Astrocyte (in vitro differentiated cells and primary cell): ENCODE results near the gene CEACAM16. TPM values are rescaled to one million over a fixed set of nuclear protein-coding genes. Genes with fewer than 3 reads are reported as not detected.
A peak's percentile ranks its signal among the peaks of the same experiment; 100 is the strongest.

Experiments used
- DNase-seq: peaks from one replicate; pipeline ENCODE4 v3.0.0-alpha.2; 2010; ENCODE audit warnings: low read depth
- FAIRE-seq: peaks from 2 replicates; lab custom pipeline; 2011; peaks lifted over from hg19 to GRCh38; lab: Jason Lieb, UNC
- H2AFZ ChIP-seq: 2 replicates; pipeline ENCODE4 v1.6.0; 2012; ENCODE audit warnings: low read depth, low read length, inconsistent platforms
- H3K27ac ChIP-seq: 2 replicates; pipeline ENCODE4 v1.5.1; 2011; ENCODE audit warnings: low read depth, low read length, inconsistent platforms
- H3K27me3 ChIP-seq: 2 replicates; pipeline ENCODE4 v1.6.0; 2011; ENCODE audit warnings: low read length, inconsistent platforms; ENCODE audit not compliant: insufficient read depth
- H3K36me3 ChIP-seq: 2 replicates; pipeline ENCODE4 v1.5.1; 2011; ENCODE audit warnings: low read length, inconsistent platforms; ENCODE audit not compliant: insufficient read depth
- H3K4me1 ChIP-seq: 2 replicates; pipeline ENCODE4 v1.5.1; 2011; ENCODE audit warnings: low read length, inconsistent platforms; ENCODE audit not compliant: insufficient read depth
- H3K4me2 ChIP-seq: 2 replicates; pipeline ENCODE4 v1.6.0; 2012; ENCODE audit warnings: low read length, inconsistent platforms
- H3K4me3 ChIP-seq: 2 replicates; pipeline ENCODE4 v1.5.1; 2011; ENCODE audit warnings: low read depth, mild to moderate bottlenecking, low read length, inconsistent platforms; ENCODE audit not compliant: insufficient read depth
- H3K79me2 ChIP-seq: 2 replicates; pipeline ENCODE4 v1.6.0; 2012; ENCODE audit warnings: mild to moderate bottlenecking, low read length, inconsistent platforms; ENCODE audit not compliant: insufficient read depth
- H3K9ac ChIP-seq: 2 replicates; pipeline ENCODE4 v1.6.0; 2012; ENCODE audit warnings: mild to moderate bottlenecking, low read length, inconsistent platforms
- H3K9me3 ChIP-seq: 2 replicates; pipeline ENCODE4 v1.5.1; 2012; ENCODE audit warnings: low read depth, mild to moderate bottlenecking, low read length, inconsistent platforms; ENCODE audit not compliant: insufficient read depth
- H4K20me1 ChIP-seq: 2 replicates; pipeline ENCODE4 v1.6.0; 2012; ENCODE audit warnings: low read length, inconsistent platforms; ENCODE audit not compliant: insufficient read depth
- H3K27ac Mint-ChIP-seq: one replicate; pipeline ENCODE4 v1.8.0; 2021; ENCODE audit warnings: mild to moderate bottlenecking, mixed read lengths; ENCODE audit not compliant: unreplicated experiment
- H3K27me3 Mint-ChIP-seq: one replicate; pipeline ENCODE4 v1.8.0; 2021; ENCODE audit warnings: low read depth, mixed read lengths; ENCODE audit not compliant: unreplicated experiment
- H3K36me3 Mint-ChIP-seq: one replicate; pipeline ENCODE4 v1.8.0; 2021; ENCODE audit warnings: low read depth, mixed read lengths; ENCODE audit not compliant: unreplicated experiment
- H3K4me1 Mint-ChIP-seq: one replicate; pipeline ENCODE4 v1.8.0; 2021; ENCODE audit warnings: low read depth, mixed read lengths; ENCODE audit not compliant: unreplicated experiment
- H3K4me3 Mint-ChIP-seq: one replicate; pipeline ENCODE4 v1.8.0; 2021; ENCODE audit warnings: mild to moderate bottlenecking, moderate library complexity, mixed read lengths; ENCODE audit not compliant: unreplicated experiment
- H3K9me3 Mint-ChIP-seq: one replicate; pipeline ENCODE4 v1.8.0; 2021; ENCODE audit warnings: mild to moderate bottlenecking, mixed read lengths; ENCODE audit not compliant: unreplicated experiment
- CTCF ChIP-seq: IDR thresholded peaks from 2 replicates; pipeline ENCODE4 v1.5.1; 2011; ENCODE audit warnings: low read depth, mild to moderate bottlenecking, inconsistent platforms, low read length, moderate library complexity; ENCODE audit not compliant: insufficient read depth
- EZH2 ChIP-seq: IDR thresholded peaks from 2 replicates; pipeline ENCODE4 v1.6.1; 2012; ENCODE audit warnings: mild to moderate bottlenecking, low read length, inconsistent platforms; ENCODE audit not compliant: insufficient read depth
- microRNA-seq: library from miRNA; unstranded; fragments of <30 nt; microRNA quantifications from one replicate; pipeline ENCODE4 v1.2.0, GENCODE V29; 2020
- total RNA-seq: library from RNA; stranded (reverse); gene quantifications from 2 replicates; pipeline ENCODE4 v1.2.1, GENCODE V29; 2021

The CEACAM16 gene
- total RNA-seq, 1 donor from 2014 or later: 0.14 TPM

- peaks cover 22% of the 10 kb centered on the region for H3K4me1 Mint-ChIP-seq
- no peaks in the 10 kb centered on the region for H3K27me3 ChIP-seq
- peak overlapping the region; percentile 88 for H3K27ac Mint-ChIP-seq
- H4K20me1 ChIP-seq: peaks cover 33% of the 10 kb centered on the region
- H3K79me2 ChIP-seq: peaks cover 11% of the 10 kb centered on the region
- H3K36me3 ChIP-seq: peaks cover 11% of the 10 kb centered on the region
- no peaks in the 10 kb centered on the region for H3K9me3 ChIP-seq
- no peak for DNase-seq
- no peaks in the 10 kb centered on the region for H3K9me3 Mint-ChIP-seq
- TF ChIP-seq CTCF (no peak), EZH2 (no peak)
- FAIRE-seq: no peak
- H3K4me3 Mint-ChIP-seq: no peak overlapping the region
- no peak overlapping the region for H3K27ac ChIP-seq
- no peak overlapping the region for H3K4me3 ChIP-seq
- H2AFZ ChIP-seq: no peak overlapping the region
- peaks cover 43% of the 10 kb centered on the region for H3K4me1 ChIP-seq
- peaks cover 7% of the 10 kb centered on the region for H3K36me3 Mint-ChIP-seq
- no peaks in the 10 kb centered on the region for H3K27me3 Mint-ChIP-seq
- H3K4me2 ChIP-seq: no peak overlapping the region
- no peak overlapping the region for H3K9ac ChIP-seq
These were observed 60.3 kb downstream of the CEACAM16 start for GRCh38 chr19:44759083-44759804.

Small RNAs within 50 kb of the gene (microRNA-seq; reads per million reads assigned to microRNA genes)
- gene MIR4531 (not detected), gene MIR8085 (not detected)

Other genes with a start within 250 kb of the CEACAM16 start
- gene ZNF180, start 198.6 kb upstream of the CEACAM16 start, total RNA-seq: 3.2 and 5.3 TPM in 2 replicates
- not detected in 2 replicates for gene CEACAM20, start 169.5 kb upstream of the CEACAM16 start, total RNA-seq
- gene IGSF23, start 85.6 kb upstream of the CEACAM16 start, total RNA-seq: not detected in 2 replicates
- 81.6 and 83.5 TPM in 2 replicates for gene PVR, start 55.2 kb upstream of the CEACAM16 start, total RNA-seq
- 5.8 and 8.0 TPM in 2 replicates for gene CEACAM19, start 27.7 kb upstream of the CEACAM16 start, total RNA-seq
- 16.9 and 17.3 TPM in 2 replicates for gene BCL3, start 49.6 kb downstream of the CEACAM16 start, total RNA-seq
- not detected in 2 replicates for gene CBLC, start 78.7 kb downstream of the CEACAM16 start, total RNA-seq
- gene BCAM, start 110.0 kb downstream of the CEACAM16 start, total RNA-seq: 11.5 and 14.0 TPM in 2 replicates
- 297 and 302 TPM in 2 replicates for gene NECTIN2, start 147.1 kb downstream of the CEACAM16 start, total RNA-seq
- 93.4 and 107 TPM in 2 replicates for gene TOMM40, start 192.1 kb downstream of the CEACAM16 start, total RNA-seq
- gene APOE, start 206.6 kb downstream of the CEACAM16 start, total RNA-seq: 655 and 663 TPM in 2 replicates
- 2.2 and 2.4 TPM in 2 replicates for gene APOC1, start 215.5 kb downstream of the CEACAM16 start, total RNA-seq
- gene APOC4, start 243.1 kb downstream of the CEACAM16 start, total RNA-seq: not detected in 2 replicates
- not detected in 2 replicates for gene APOC2, start 246.9 kb downstream of the CEACAM16 start, total RNA-seq